Endothelial cell of umbilical vein (primary cell): ENCODE measurements around the gene DAB2IP. TPM values are rescaled to one million over a fixed set of nuclear protein-coding genes. Genes with fewer than 3 reads are reported as not detected.

Source experiments
- BruUV-seq: library from RNA; stranded (reverse); fragments of 400-500 nt; replicated peaks from 2 replicates; lab custom pipeline; 2021; lab: Mats Ljungman, UMichigan
- CTCF ChIA-PET: fragments of 300-600, 350-600 bp; sonication (Branson Sonifier 250); formaldehyde crosslinking; loops from one replicate; lab custom pipeline; 2021; ENCODE audit warnings: antibody characterized with exemption, inconsistent platforms; lab: Charles Lee
- POLR2A ChIA-PET: fragments of 300-600, 350-600 bp; sonication (Branson Sonifier 250); formaldehyde crosslinking; loops from one replicate; lab custom pipeline; 2021; ENCODE audit warnings: antibody characterized with exemption, inconsistent platforms; lab: Charles Lee
- DNase-seq: peaks from one replicate; pipeline ENCODE4 v3.0.0-alpha.2; 2011; ENCODE audit warnings: low read depth, low spot score
- FAIRE-seq: peaks from 2 replicates; lab custom pipeline; 2011; peaks lifted over from hg19 to GRCh38; lab: Jason Lieb, UNC
- H2AFZ ChIP-seq: 2 replicates; pipeline ENCODE4 v1.6.0; 2012; ENCODE audit warnings: low read depth, low read length, control low read depth, inconsistent platforms
- H3K27ac ChIP-seq: 2 replicates; pipeline ENCODE4 v1.5.1; 2011; ENCODE audit warnings: low read depth, mild to moderate bottlenecking, control low read depth, low read length, moderate library complexity; ENCODE audit not compliant: insufficient read depth
- H3K27me3 ChIP-seq, 2 experiments: 2 replicates each; pipeline versions ENCODE4 v1.6.0 to v1.6.1; 2011; ENCODE audit warnings: low read length in 2 of 2, mixed read lengths in 1 of 2; ENCODE audit not compliant: control insufficient read depth in 2 of 2, insufficient read depth in 2 of 2
- H3K36me3 ChIP-seq, 2 experiments: 2 replicates in 1 of 2; 3 replicates in 1 of 2; pipeline ENCODE4 v1.5.1; 2011; ENCODE audit warnings: low read length in 2 of 2, mild to moderate bottlenecking in 1 of 2, moderate library complexity in 1 of 2; ENCODE audit not compliant: control insufficient read depth in 2 of 2, insufficient read depth in 2 of 2; ENCODE audit errors: extremely low read depth in 1 of 2
- H3K4me1 ChIP-seq: 3 replicates; pipeline ENCODE4 v1.5.1; 2011; ENCODE audit warnings: mild to moderate bottlenecking, low read length; ENCODE audit not compliant: control insufficient read depth, insufficient read depth; ENCODE audit errors: extremely low read depth
- H3K4me2 ChIP-seq: 2 replicates; pipeline ENCODE4 v1.6.1; 2011; ENCODE audit warnings: low read length, control low read depth, mixed read lengths; ENCODE audit not compliant: insufficient read depth
- H3K4me3 ChIP-seq, 3 experiments: fragments of 200-600 bp in 1 of 3; sonication (generic), shearing (Covaris generic) in 1 of 3; replicated peaks in 1 of 3; 2 replicates each; pipeline ENCODE4 v1.5.1; 2011 to 2016; ENCODE audit warnings: control low read depth in 3 of 3, low read length in 3 of 3, mild to moderate bottlenecking in 2 of 3, inconsistent platforms in 1 of 3, low read depth in 1 of 3, moderate library complexity in 1 of 3; ENCODE audit not compliant: insufficient read depth in 1 of 3
- H3K79me2 ChIP-seq: 2 replicates; pipeline ENCODE4 v1.6.0; 2012; ENCODE audit warnings: low read length, inconsistent platforms; ENCODE audit not compliant: control insufficient read depth, insufficient read depth
- H3K9ac ChIP-seq: replicated peaks from 2 replicates; pipeline ENCODE3; 2011; ENCODE audit warnings: low read length, control low read depth; ENCODE audit not compliant: insufficient read depth; ENCODE audit errors: extremely low read depth
- H3K9me1 ChIP-seq: replicated peaks from 3 replicates; pipeline ENCODE4 v1.6.0; 2011; ENCODE audit warnings: mild to moderate bottlenecking, low read length; ENCODE audit not compliant: control insufficient read depth, insufficient read depth; ENCODE audit errors: extremely low read depth
- H3K9me3 ChIP-seq: replicated peaks from 2 replicates; pipeline ENCODE4 v1.5.1; 2012; ENCODE audit warnings: low read length, inconsistent platforms; ENCODE audit not compliant: control insufficient read depth, insufficient read depth
- H4K20me1 ChIP-seq: replicated peaks from 2 replicates; pipeline ENCODE3; 2011; ENCODE audit warnings: mild to moderate bottlenecking, low read length; ENCODE audit not compliant: control insufficient read depth, insufficient read depth; ENCODE audit errors: extremely low read depth
- EZH2 ChIP-seq: IDR thresholded peaks from 2 replicates; pipeline ENCODE4 v1.6.1; 2012; ENCODE audit warnings: borderline replicate concordance, low read depth, mild to moderate bottlenecking, moderate library complexity, low read length, inconsistent platforms; ENCODE audit not compliant: severe bottlenecking
- FOS ChIP-seq: IDR thresholded peaks from 2 replicates; pipeline ENCODE4 v1.6.1; 2011; ENCODE audit warnings: mild to moderate bottlenecking, low read length, moderate library complexity, borderline replicate concordance; ENCODE audit not compliant: insufficient read depth
- GATA2 ChIP-seq: IDR thresholded peaks from 2 replicates; pipeline ENCODE4 v1.7.0; 2011; ENCODE audit warnings: low read depth, mild to moderate bottlenecking, moderate library complexity, mixed read lengths, low read length; ENCODE audit not compliant: insufficient read length, insufficient read depth
- JUN ChIP-seq: IDR thresholded peaks from 2 replicates; pipeline ENCODE4 v1.6.1; 2011; ENCODE audit warnings: borderline replicate concordance, low read depth; ENCODE audit not compliant: insufficient read length, insufficient read depth
- MYC ChIP-seq: IDR thresholded peaks from one replicate; pipeline ENCODE4 v1.6.1; 2011; ENCODE audit warnings: mild to moderate bottlenecking, low read depth, low read length
- POLR2A ChIP-seq: IDR thresholded peaks from 2 replicates; pipeline ENCODE4 v1.6.1; 2012; ENCODE audit warnings: low read depth, mild to moderate bottlenecking, control low read depth, low read length
- POLR2AphosphoS5 ChIP-seq: IDR thresholded peaks from 2 replicates; pipeline ENCODE4 v1.6.1; 2012; ENCODE audit warnings: low read depth, mild to moderate bottlenecking, control low read depth, low read length, moderate library complexity; ENCODE audit not compliant: insufficient read depth
- dilution Hi-C: fragments of 300-500 bp; cut with MboI; formaldehyde crosslinking; loops from one replicate; pipeline ENCODE4 v1.15.0; 2019; ENCODE audit warnings: low sequenced_read_pairs; ENCODE audit not compliant: extremely low pct_ligation_motif_present
- intact Hi-C: fragments of 100-400 bp; cut with micrococcal nuclease; formaldehyde crosslinking; loops from one replicate; pipeline ENCODE4 v1.10.0; 2022
- polyA plus RNA-seq, 4 experiments: library from polyadenylated mRNA; depleted of rRNA in 3 of 4; stranded (reverse) in 3 of 4; unstranded in 1 of 4; fragments of >200 nt; gene quantifications; 2 replicates each; pipeline versions ENCODE4 v1.2.1 to v1.2.3, GENCODE V29; 2011 to 2012; ENCODE audit warnings: missing spikeins in 1 of 4
- total RNA-seq: library from RNA; stranded (reverse); gene quantifications from 2 replicates; pipeline ENCODE4 v1.2.3, GENCODE V29; 2021
- TF ChIP-seq, protein P1 (sequence below), 2 donors: IDR thresholded peaks; 1 replicate in 1 of 2; 2 replicates in 1 of 2; pipeline ENCODE4 v1.5.1; 2011; ENCODE audit warnings: low read length in 2 of 2, mild to moderate bottlenecking in 2 of 2, moderate library complexity in 2 of 2, control low read depth in 1 of 2, inconsistent platforms in 1 of 2, low read depth in 1 of 2; ENCODE audit not compliant: insufficient read depth in 1 of 2; ENCODE audit errors: extremely low read depth in 1 of 2
- TF ChIP-seq, protein P2 (sequence below): IDR thresholded peaks from 2 replicates; pipeline ENCODE4 v1.6.1; 2011; ENCODE audit not compliant: insufficient read depth, insufficient read length

The DAB2IP gene
- total and polyA plus RNA-seq, 2 donors (not counting 3 experiments of a cell fraction or from before 2014, with no cell fraction given), result 29.2 to 53.6 TPM

DNA sequence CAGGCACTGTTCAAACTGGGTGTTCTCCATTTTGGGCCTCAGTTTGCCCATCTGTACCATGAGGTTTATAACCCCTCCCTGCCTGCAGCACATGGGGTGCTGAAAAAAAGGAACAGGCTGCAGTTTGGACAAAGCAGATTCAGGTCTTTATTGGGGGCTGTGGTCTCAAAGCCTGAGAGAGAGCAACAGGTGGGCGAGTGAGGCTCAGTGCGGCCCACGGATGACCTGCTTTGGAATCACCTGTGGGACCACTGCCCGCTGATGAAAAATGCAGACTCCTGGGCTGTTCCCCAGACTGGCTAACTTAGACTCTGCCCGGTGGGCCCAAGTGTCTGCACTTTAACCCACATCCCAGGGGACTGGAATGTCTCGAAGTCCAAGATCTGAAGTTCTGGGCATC is 11.8 kb upstream of the DAB2IP start:
- intact Hi-C loops (loop anchor here (1.0 kb wide), 4 partner anchors 45 to 353 kb away; no protein-coding TSS in a partner anchor), dilution Hi-C loops (no loop called here)
- Histone ChIP-seq H3K79me2 (no peaks in the 10 kb centered on the region), H3K4me2 (no peak overlapping the region), H3K4me1 (peaks cover 17% of the 10 kb centered on the region), H3K36me3 (no peaks in the 10 kb centered on the region), H3K27me3 (no peaks in the 10 kb centered on the region), H3K27ac (no peak overlapping the region), H2AFZ (no peak overlapping the region), H3K4me3 (no peak overlapping the region), H3K9me1 (no peaks in the 10 kb centered on the region), H3K9ac (no peak overlapping the region), H4K20me1 (no peaks in the 10 kb centered on the region), H3K9me3 (no peaks in the 10 kb centered on the region)
- no TSS peak for BruUV-seq
- no peak for FAIRE-seq
- TF ChIP-seq JUN, result no peak
- TF ChIP-seq EZH2, result no peak
- TF ChIP-seq, protein P1, sequence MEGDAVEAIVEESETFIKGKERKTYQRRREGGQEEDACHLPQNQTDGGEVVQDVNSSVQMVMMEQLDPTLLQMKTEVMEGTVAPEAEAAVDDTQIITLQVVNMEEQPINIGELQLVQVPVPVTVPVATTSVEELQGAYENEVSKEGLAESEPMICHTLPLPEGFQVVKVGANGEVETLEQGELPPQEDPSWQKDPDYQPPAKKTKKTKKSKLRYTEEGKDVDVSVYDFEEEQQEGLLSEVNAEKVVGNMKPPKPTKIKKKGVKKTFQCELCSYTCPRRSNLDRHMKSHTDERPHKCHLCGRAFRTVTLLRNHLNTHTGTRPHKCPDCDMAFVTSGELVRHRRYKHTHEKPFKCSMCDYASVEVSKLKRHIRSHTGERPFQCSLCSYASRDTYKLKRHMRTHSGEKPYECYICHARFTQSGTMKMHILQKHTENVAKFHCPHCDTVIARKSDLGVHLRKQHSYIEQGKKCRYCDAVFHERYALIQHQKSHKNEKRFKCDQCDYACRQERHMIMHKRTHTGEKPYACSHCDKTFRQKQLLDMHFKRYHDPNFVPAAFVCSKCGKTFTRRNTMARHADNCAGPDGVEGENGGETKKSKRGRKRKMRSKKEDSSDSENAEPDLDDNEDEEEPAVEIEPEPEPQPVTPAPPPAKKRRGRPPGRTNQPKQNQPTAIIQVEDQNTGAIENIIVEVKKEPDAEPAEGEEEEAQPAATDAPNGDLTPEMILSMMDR (IDR thresholded peaks at IDR 0.05; ENCODE audit: extremely low read depth in 1 of 2, insufficient read depth in 1 of 2, low read depth in 1 of 2, low read length in 2 of 2), result no peak
- no peak for TF ChIP-seq POLR2AphosphoS5
- no peak for TF ChIP-seq MYC
- TF ChIP-seq, protein P2, sequence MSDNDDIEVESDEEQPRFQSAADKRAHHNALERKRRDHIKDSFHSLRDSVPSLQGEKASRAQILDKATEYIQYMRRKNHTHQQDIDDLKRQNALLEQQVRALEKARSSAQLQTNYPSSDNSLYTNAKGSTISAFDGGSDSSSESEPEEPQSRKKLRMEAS, result no peak
- no peak for TF ChIP-seq FOS
- no peak for TF ChIP-seq POLR2A
- no peak for TF ChIP-seq GATA2
- CTCF ChIA-PET, result interaction anchor here (0.8 to 8.2 kb wide), 19 partner anchors 10 to 484 kb away, joined by 3 to 143 read pairs (median 9); partner anchors contain the start of gene DAB2IP
- DNase-seq, result no peak
- POLR2A ChIA-PET, result no interaction called here
